Measurements from ENCODE around the gene USP9X.
"Not testable (repeated sequence)": the region's sequence is repeated elsewhere in the genome, so short reads cannot be mapped to it uniquely, and the experiment has no call there.

Gene USP9X

DNA sequence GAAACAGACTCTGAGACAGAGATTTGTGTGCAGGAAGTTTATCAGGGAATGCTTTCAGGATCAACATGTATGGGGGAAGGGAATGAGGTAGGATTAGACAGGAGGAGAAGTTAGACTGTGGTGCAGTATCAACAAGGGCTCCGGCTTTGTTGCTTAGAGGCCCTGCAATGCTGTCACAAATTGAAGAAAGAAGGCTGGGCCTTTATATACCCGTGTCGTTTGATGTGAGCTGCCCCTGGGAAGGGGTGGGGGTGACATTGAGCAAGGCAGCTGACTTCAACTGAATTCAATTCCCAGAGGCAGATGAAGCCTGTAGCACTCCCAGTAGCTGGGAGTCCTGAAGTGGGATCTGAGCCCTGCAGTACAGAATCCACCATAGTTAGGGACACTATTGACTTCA lies 29.5 kb upstream of the USP9X start:
- H3K9me3 ChIP-seq (ENCODE audit: low read length), result no peaks in the 10 kb centered on the region
- no peaks in the 10 kb centered on the region for H3K79me2 ChIP-seq (ENCODE audit: insufficient read depth, low read length)
- no peak overlapping the region for H3K4me3 ChIP-seq (ENCODE audit: low read depth, low read length, poor library complexity, severe bottlenecking)
- no peaks in the 10 kb centered on the region for H3K9me2 ChIP-seq (ENCODE audit: low read depth, low read length)
- no peaks in the 10 kb centered on the region for H3K36me3 ChIP-seq (ENCODE audit: insufficient read depth, low read length)
- TF ChIP-seq EZH2 (IDR thresholded peaks at IDR 0.05; ENCODE audit: borderline replicate concordance, low read length), result no peak
- TF ChIP-seq, protein P1, sequence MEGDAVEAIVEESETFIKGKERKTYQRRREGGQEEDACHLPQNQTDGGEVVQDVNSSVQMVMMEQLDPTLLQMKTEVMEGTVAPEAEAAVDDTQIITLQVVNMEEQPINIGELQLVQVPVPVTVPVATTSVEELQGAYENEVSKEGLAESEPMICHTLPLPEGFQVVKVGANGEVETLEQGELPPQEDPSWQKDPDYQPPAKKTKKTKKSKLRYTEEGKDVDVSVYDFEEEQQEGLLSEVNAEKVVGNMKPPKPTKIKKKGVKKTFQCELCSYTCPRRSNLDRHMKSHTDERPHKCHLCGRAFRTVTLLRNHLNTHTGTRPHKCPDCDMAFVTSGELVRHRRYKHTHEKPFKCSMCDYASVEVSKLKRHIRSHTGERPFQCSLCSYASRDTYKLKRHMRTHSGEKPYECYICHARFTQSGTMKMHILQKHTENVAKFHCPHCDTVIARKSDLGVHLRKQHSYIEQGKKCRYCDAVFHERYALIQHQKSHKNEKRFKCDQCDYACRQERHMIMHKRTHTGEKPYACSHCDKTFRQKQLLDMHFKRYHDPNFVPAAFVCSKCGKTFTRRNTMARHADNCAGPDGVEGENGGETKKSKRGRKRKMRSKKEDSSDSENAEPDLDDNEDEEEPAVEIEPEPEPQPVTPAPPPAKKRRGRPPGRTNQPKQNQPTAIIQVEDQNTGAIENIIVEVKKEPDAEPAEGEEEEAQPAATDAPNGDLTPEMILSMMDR (IDR thresholded peaks at IDR 0.05; ENCODE audit: low read length), result no peak
- no peak overlapping the region for H3K9ac ChIP-seq (ENCODE audit: low read length)
- H2AFZ ChIP-seq (ENCODE audit: low read length), result no peak overlapping the region
- H3F3A ChIP-seq (ENCODE audit: insufficient read depth, low read length), result no peaks in the 10 kb centered on the region
- no peaks in the 10 kb centered on the region for H3K27me3 ChIP-seq (ENCODE audit: insufficient read depth, low read length)
- no peak overlapping the region for H3K27ac ChIP-seq (ENCODE audit: low read depth, low read length, poor library complexity, severe bottlenecking)
- H3K4me2 ChIP-seq (ENCODE audit: low read length), result no peak overlapping the region
- no peaks in the 10 kb centered on the region for H3K4me1 ChIP-seq (ENCODE audit: insufficient read depth, low read length, severe bottlenecking)
- no peaks in the 10 kb centered on the region for H4K20me1 ChIP-seq (ENCODE audit: insufficient read depth, low read length)

DNA sequence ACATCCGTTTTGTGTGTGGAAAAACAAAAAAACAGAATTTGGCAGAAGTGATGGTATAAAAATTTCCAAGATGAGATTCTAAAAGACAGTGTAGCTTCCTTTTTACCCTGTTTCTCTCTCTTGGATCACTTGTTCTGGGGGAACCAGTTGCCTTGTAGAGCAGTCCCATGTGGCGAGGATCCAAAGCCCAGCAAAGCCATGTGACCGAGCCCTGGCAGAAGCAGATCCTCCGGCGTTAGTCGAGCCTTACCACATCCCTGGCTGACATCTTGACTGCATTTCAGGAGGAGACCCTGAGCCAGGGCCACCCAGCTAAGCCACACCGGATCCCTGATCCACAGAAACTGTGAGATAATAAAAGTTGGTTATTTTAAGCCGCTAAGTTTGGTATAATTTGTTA lies 22.0 kb upstream of the USP9X start:
- not testable (repeated sequence) for H3F3A ChIP-seq (ENCODE audit: insufficient read depth, low read length); H3K9me2 ChIP-seq (ENCODE audit: low read depth, low read length); H3K36me3 ChIP-seq (ENCODE audit: insufficient read depth, low read length); H3K27ac ChIP-seq (ENCODE audit: low read depth, low read length, poor library complexity, severe bottlenecking); H3K79me2 ChIP-seq (ENCODE audit: insufficient read depth, low read length); H2AFZ ChIP-seq (ENCODE audit: low read length); H3K4me2 ChIP-seq (ENCODE audit: low read length); H4K20me1 ChIP-seq (ENCODE audit: insufficient read depth, low read length); H3K4me1 ChIP-seq (ENCODE audit: insufficient read depth, low read length, severe bottlenecking); H3K9ac ChIP-seq (ENCODE audit: low read length); H3K4me3 ChIP-seq (ENCODE audit: low read depth, low read length, poor library complexity, severe bottlenecking); H3K9me3 ChIP-seq (ENCODE audit: low read length); H3K27me3 ChIP-seq (ENCODE audit: insufficient read depth, low read length)

DNA sequence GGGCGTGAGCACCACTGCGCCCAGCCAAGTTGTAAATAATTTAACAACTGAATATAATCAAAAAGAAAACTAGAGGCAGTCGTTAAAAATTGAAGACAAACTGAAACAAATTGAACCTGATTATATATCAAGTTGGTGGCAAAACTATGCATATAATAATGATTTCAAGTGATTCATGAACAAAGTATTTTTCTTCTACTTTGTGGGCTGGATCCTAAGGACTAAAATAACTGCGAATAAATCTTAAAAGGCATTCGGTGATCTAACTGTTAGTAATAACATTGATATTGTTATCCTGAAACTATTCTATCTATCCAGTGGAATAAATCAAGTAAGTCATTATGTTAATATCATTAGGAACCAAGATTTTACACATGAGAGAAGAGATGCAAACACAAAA lies 21.2 kb upstream of the USP9X start:
- Histone ChIP-seq H3K27me3 (ENCODE audit: insufficient read depth, low read length) (no peaks in the 10 kb centered on the region), H4K20me1 (ENCODE audit: insufficient read depth, low read length) (no peaks in the 10 kb centered on the region), H3K9me2 (ENCODE audit: low read depth, low read length) (no peaks in the 10 kb centered on the region), H3K36me3 (ENCODE audit: insufficient read depth, low read length) (no peaks in the 10 kb centered on the region), H3K4me3 (ENCODE audit: low read depth, low read length, poor library complexity, severe bottlenecking) (no peak overlapping the region), H3F3A (ENCODE audit: insufficient read depth, low read length) (no peaks in the 10 kb centered on the region), H3K4me2 (ENCODE audit: low read length) (no peak overlapping the region), H3K4me1 (ENCODE audit: insufficient read depth, low read length, severe bottlenecking) (no peaks in the 10 kb centered on the region), H3K9ac (ENCODE audit: low read length) (no peak overlapping the region), H3K9me3 (ENCODE audit: low read length) (no peaks in the 10 kb centered on the region), H3K79me2 (ENCODE audit: insufficient read depth, low read length) (no peaks in the 10 kb centered on the region), H3K27ac (ENCODE audit: low read depth, low read length, poor library complexity, severe bottlenecking) (no peak overlapping the region), H2AFZ (ENCODE audit: low read length) (no peak overlapping the region)
- no peak for TF ChIP-seq EZH2 (IDR thresholded peaks at IDR 0.05; ENCODE audit: borderline replicate concordance, low read length)
- TF ChIP-seq, protein P1 (IDR thresholded peaks at IDR 0.05; ENCODE audit: low read length), result no peak

GRCh38 chrX:41066391-41066790 lies 18.9 kb upstream of the USP9X start:
- Histone ChIP-seq H3K9me2 (ENCODE audit: low read depth, low read length) (no peaks in the 10 kb centered on the region), H3K79me2 (ENCODE audit: insufficient read depth, low read length) (no peaks in the 10 kb centered on the region), H3K4me3 (ENCODE audit: low read depth, low read length, poor library complexity, severe bottlenecking) (no peak overlapping the region), H3K27me3 (ENCODE audit: insufficient read depth, low read length) (no peaks in the 10 kb centered on the region), H3F3A (ENCODE audit: insufficient read depth, low read length) (no peaks in the 10 kb centered on the region), H3K4me1 (ENCODE audit: insufficient read depth, low read length, severe bottlenecking) (no peaks in the 10 kb centered on the region), H4K20me1 (ENCODE audit: insufficient read depth, low read length) (no peaks in the 10 kb centered on the region), H3K36me3 (ENCODE audit: insufficient read depth, low read length) (no peaks in the 10 kb centered on the region), H3K4me2 (ENCODE audit: low read length) (no peak overlapping the region), H3K9ac (ENCODE audit: low read length) (no peak overlapping the region), H2AFZ (ENCODE audit: low read length) (no peak overlapping the region), H3K27ac (ENCODE audit: low read depth, low read length, poor library complexity, severe bottlenecking) (no peak overlapping the region), H3K9me3 (ENCODE audit: low read length) (no peaks in the 10 kb centered on the region)
- TF ChIP-seq, protein P1 (IDR thresholded peaks at IDR 0.05; ENCODE audit: low read length), result no peak
- no peak for TF ChIP-seq EZH2 (IDR thresholded peaks at IDR 0.05; ENCODE audit: borderline replicate concordance, low read length)

Measured in OCI-LY1 (cell line).